Progenitor cell of endocrine pancreas (in vitro differentiated cells): ENCODE data around the gene BMPER. TPM values are rescaled to one million over a fixed set of nuclear protein-coding genes. Genes with fewer than 3 reads are reported as not detected.

Source experiments
- DNase-seq: peaks from one replicate; pipeline ENCODE4 v3.0.0; 2021; ENCODE audit warnings: low spot score; ENCODE audit not compliant: unreplicated experiment
- H3K27ac Mint-ChIP-seq: 2 replicates; pipeline ENCODE4 v1.8.0; 2021; ENCODE audit warnings: mild to moderate bottlenecking, moderate library complexity, mixed read lengths
- H3K27me3 Mint-ChIP-seq: 2 replicates; pipeline ENCODE4 v1.8.0; 2021; ENCODE audit warnings: mixed read lengths
- H3K36me3 Mint-ChIP-seq: 2 replicates; pipeline ENCODE4 v1.8.0; 2022; ENCODE audit warnings: mixed read lengths; ENCODE audit not compliant: insufficient read depth
- H3K4me1 Mint-ChIP-seq: 2 replicates; pipeline ENCODE4 v1.8.0; 2021; ENCODE audit warnings: low read depth, mixed read lengths
- H3K4me3 Mint-ChIP-seq: 2 replicates; pipeline ENCODE4 v1.8.0; 2021; ENCODE audit warnings: low read depth, mild to moderate bottlenecking, moderate library complexity, mixed read lengths
- H3K9me3 Mint-ChIP-seq: 2 replicates; pipeline ENCODE4 v1.8.0; 2021; ENCODE audit warnings: low read depth, mixed read lengths
- CTCF ChIP-seq: fragments of 200-600 bp; sonication (generic); IDR thresholded peaks from one replicate; pipeline ENCODE4 v1.5.0; 2021; ENCODE audit warnings: antibody characterized with exemption, mild to moderate bottlenecking; ENCODE audit not compliant: unreplicated experiment
- total RNA-seq: library from RNA; stranded (reverse); gene quantifications from 2 replicates; pipeline ENCODE4 v1.2.1, GENCODE V29; 2021

BMPER gene
- total RNA-seq, 1 donor from 2014 or later = 0.36 TPM

GRCh38 chr7:34139086-34139485, 233.7 kb downstream of the BMPER start:
- peaks cover 9% of the 10 kb centered on the region for H3K4me1 Mint-ChIP-seq
- no peak overlapping the region for H3K27ac Mint-ChIP-seq
- no peaks in the 10 kb centered on the region for H3K9me3 Mint-ChIP-seq
- no peak for TF ChIP-seq CTCF
- H3K36me3 Mint-ChIP-seq = no peaks in the 10 kb centered on the region
- no peak overlapping the region for H3K4me3 Mint-ChIP-seq
- no peak for DNase-seq
- no peaks in the 10 kb centered on the region for H3K27me3 Mint-ChIP-seq

- no peak overlapping the region for H3K4me3 Mint-ChIP-seq
- TF ChIP-seq CTCF = no peak
- no peaks in the 10 kb centered on the region for H3K9me3 Mint-ChIP-seq
- H3K27ac Mint-ChIP-seq = no peak overlapping the region
- no peaks in the 10 kb centered on the region for H3K27me3 Mint-ChIP-seq
- peaks cover 9% of the 10 kb centered on the region for H3K4me1 Mint-ChIP-seq
- H3K36me3 Mint-ChIP-seq = no peaks in the 10 kb centered on the region
- DNase-seq = no peak
These were observed 234.7 kb downstream of the BMPER start for GRCh38 chr7:34140066-34140465.

GRCh38 chr7:34143402-34143801, 238.1 kb downstream of the BMPER start:
- Mint-ChIP-seq H3K4me1 (peaks cover 4% of the 10 kb centered on the region), H3K27ac (no peak overlapping the region), H3K27me3 (no peaks in the 10 kb centered on the region), H3K4me3 (no peak overlapping the region), H3K36me3 (no peaks in the 10 kb centered on the region), H3K9me3 (no peaks in the 10 kb centered on the region)
- no peak for DNase-seq
- TF ChIP-seq CTCF = no peak

- Mint-ChIP-seq H3K4me3 (no peak overlapping the region), H3K4me1 (peaks cover under 1% of the 10 kb centered on the region), H3K27me3 (no peaks in the 10 kb centered on the region), H3K27ac (no peak overlapping the region), H3K9me3 (no peaks in the 10 kb centered on the region), H3K36me3 (no peaks in the 10 kb centered on the region)
- DNase-seq = no peak
- TF ChIP-seq CTCF = no peak
These were observed 240.3 kb downstream of the BMPER start for GRCh38 chr7:34145603-34146002.

- Mint-ChIP-seq H3K36me3 (no peaks in the 10 kb centered on the region), H3K4me1 (peaks cover 3% of the 10 kb centered on the region), H3K27me3 (no peaks in the 10 kb centered on the region), H3K4me3 (no peak overlapping the region), H3K9me3 (no peaks in the 10 kb centered on the region), H3K27ac (no peak overlapping the region)
- no peak for TF ChIP-seq CTCF
- no peak for DNase-seq
These were observed 248.4 kb downstream of the BMPER start for GRCh38 chr7:34153656-34154270.
